H9 (cell line): Measurements from ENCODE around the gene LYSMD3. TPM values are rescaled to one million over a fixed set of nuclear protein-coding genes. Genes with fewer than 3 reads are reported as not detected.
"Not testable (repeated sequence)": the region's sequence is repeated elsewhere in the genome, so short reads cannot be mapped to it uniquely, and the experiment has no call there.

Source experiments
- DNase-seq: peaks from one replicate; pipeline ENCODE4 v3.0.0-alpha.2; 2017
- H2AFZ ChIP-seq: one replicate; pipeline ENCODE4 v1.6.1; 2013; ENCODE audit warnings: mild to moderate bottlenecking, low read length, control low read depth, moderate library complexity
- H2AK5ac ChIP-seq: 2 replicates; pipeline ENCODE4 v1.6.1; 2013; ENCODE audit warnings: low read length, control low read depth, mixed read lengths; ENCODE audit not compliant: insufficient read length
- H2BK120ac ChIP-seq: one replicate; pipeline ENCODE4 v1.6.1; 2013; ENCODE audit warnings: low read depth, mild to moderate bottlenecking, low read length, control low read depth, inconsistent platforms; ENCODE audit not compliant: poor library complexity, severe bottlenecking
- H2BK12ac ChIP-seq: 2 replicates; pipeline ENCODE4 v1.6.1; 2013; ENCODE audit warnings: low read length, control low read depth, mixed read lengths, low read depth; ENCODE audit not compliant: insufficient read length
- H2BK15ac ChIP-seq: 2 replicates; pipeline ENCODE4 v1.6.1; 2013; ENCODE audit warnings: low read depth, low read length, control low read depth
- H2BK20ac ChIP-seq: one replicate; pipeline ENCODE4 v1.6.1; 2013; ENCODE audit warnings: low read depth, mild to moderate bottlenecking, low read length, control low read depth, inconsistent platforms; ENCODE audit not compliant: poor library complexity, severe bottlenecking
- H2BK5ac ChIP-seq: 2 replicates; pipeline ENCODE4 v1.6.1; 2013; ENCODE audit warnings: low read length, control low read depth, mixed read lengths; ENCODE audit not compliant: insufficient read length
- H3K14ac ChIP-seq: 2 replicates; pipeline ENCODE4 v1.6.1; 2013; ENCODE audit warnings: low read length, control low read depth; ENCODE audit not compliant: insufficient read depth
- H3K18ac ChIP-seq: 2 replicates; pipeline ENCODE4 v1.6.1; 2013; ENCODE audit warnings: low read depth, mild to moderate bottlenecking, mixed read lengths, low read length, control low read depth; ENCODE audit not compliant: insufficient read length
- H3K23ac ChIP-seq: 2 replicates; pipeline ENCODE4 v1.6.1; 2013; ENCODE audit warnings: low read length, control low read depth, mixed read lengths, low read depth; ENCODE audit not compliant: insufficient read length
- H3K23me2 ChIP-seq: 2 replicates; pipeline ENCODE4 v1.6.1; 2013; ENCODE audit warnings: low read depth, mild to moderate bottlenecking, mixed read lengths, low read length, control low read depth; ENCODE audit not compliant: insufficient read length, poor library complexity, severe bottlenecking
- H3K27ac ChIP-seq: 2 replicates; pipeline ENCODE4 v1.5.1; 2013; ENCODE audit warnings: low read length, control low read depth, mixed read lengths, low read depth; ENCODE audit not compliant: insufficient read length
- H3K27me3 ChIP-seq: 2 replicates; pipeline ENCODE4 v1.6.1; 2013; ENCODE audit warnings: low read length, control low read depth, inconsistent platforms; ENCODE audit not compliant: insufficient read depth
- H3K4ac ChIP-seq: 2 replicates; pipeline ENCODE4 v1.6.1; 2013; ENCODE audit warnings: low read depth, mild to moderate bottlenecking, control low read depth, inconsistent platforms, low read length, moderate library complexity
- H3K4me1 ChIP-seq: 2 replicates; pipeline ENCODE4 v1.6.1; 2013; ENCODE audit warnings: low read length, control low read depth, inconsistent platforms; ENCODE audit not compliant: insufficient read depth
- H3K4me2 ChIP-seq: 2 replicates; pipeline ENCODE4 v1.6.1; 2013; ENCODE audit warnings: low read length, control low read depth, mixed read lengths; ENCODE audit not compliant: insufficient read length, insufficient read depth
- H3K56ac ChIP-seq: 2 replicates; pipeline ENCODE4 v1.6.1; 2013; ENCODE audit warnings: low read depth, mild to moderate bottlenecking, mixed read lengths, low read length, control low read depth; ENCODE audit not compliant: insufficient read length
- H3K79me1 ChIP-seq: 2 replicates; pipeline ENCODE4 v1.6.1; 2013; ENCODE audit warnings: low read depth, mild to moderate bottlenecking, moderate library complexity, low read length, control low read depth, inconsistent platforms; ENCODE audit not compliant: insufficient read depth, poor library complexity, severe bottlenecking
- H3K79me2 ChIP-seq: 2 replicates; pipeline ENCODE4 v1.6.1; 2013; ENCODE audit warnings: low read length, control low read depth, inconsistent platforms; ENCODE audit not compliant: insufficient read depth
- H3K9ac ChIP-seq: 2 replicates; pipeline ENCODE4 v1.6.1; 2013; ENCODE audit warnings: low read length, control low read depth, mixed read lengths; ENCODE audit not compliant: insufficient read length; ENCODE audit errors: extremely low read depth
- H3K9me3 ChIP-seq: one replicate; pipeline ENCODE4 v1.6.1; 2013; ENCODE audit warnings: low read depth, low read length, inconsistent platforms; ENCODE audit not compliant: control insufficient read depth
- H3T11ph ChIP-seq: one replicate; pipeline ENCODE4 v1.6.1; 2013; ENCODE audit warnings: mild to moderate bottlenecking, low read length, control low read depth, inconsistent platforms
- H4K20me1 ChIP-seq: one replicate; pipeline ENCODE4 v1.6.1; 2013; ENCODE audit not compliant: control insufficient read depth, insufficient read length, insufficient read depth
- H4K5ac ChIP-seq: 2 replicates; pipeline ENCODE4 v1.6.1; 2013; ENCODE audit warnings: low read depth, mild to moderate bottlenecking, mixed read lengths, low read length, control low read depth; ENCODE audit not compliant: insufficient read length
- H4K8ac ChIP-seq: replicated peaks from 2 replicates; pipeline ENCODE4 v1.6.1; 2013; ENCODE audit warnings: low read length, control low read depth, mixed read lengths, low read depth; ENCODE audit not compliant: insufficient read length
- H4K91ac ChIP-seq: 2 replicates; pipeline ENCODE4 v1.6.1; 2013; ENCODE audit warnings: low read depth, mild to moderate bottlenecking, moderate library complexity, mixed read lengths, low read length, control low read depth; ENCODE audit not compliant: insufficient read length
- H3K27ac Mint-ChIP-seq, 3 experiments: 2 replicates in 2 of 3; 3 replicates in 1 of 3; pipeline ENCODE4 v1.8.0; 2020 to 2021; ENCODE audit warnings: mixed read lengths in 3 of 3, mild to moderate bottlenecking in 1 of 3, moderate library complexity in 1 of 3
- H3K27me3 Mint-ChIP-seq: 2 replicates; pipeline ENCODE4 v1.8.0; 2021; ENCODE audit warnings: low read depth, mild to moderate bottlenecking, moderate library complexity, mixed read lengths
- H3K36me3 Mint-ChIP-seq, 3 experiments: 2 replicates in 2 of 3; 3 replicates in 1 of 3; pipeline ENCODE4 v1.8.0; 2020 to 2021; ENCODE audit warnings: low read depth in 3 of 3, mixed read lengths in 3 of 3; ENCODE audit not compliant: insufficient read depth in 1 of 3
- H3K4me1 Mint-ChIP-seq, 2 experiments: 2 replicates each; pipeline ENCODE4 v1.8.0; 2020; ENCODE audit warnings: mixed read lengths in 2 of 2
- H3K4me3 Mint-ChIP-seq, 2 experiments: 2 replicates in 1 of 2; 3 replicates in 1 of 2; pipeline ENCODE4 v1.8.0; 2020 to 2021; ENCODE audit warnings: mild to moderate bottlenecking in 2 of 2, mixed read lengths in 2 of 2, moderate library complexity in 1 of 2
- H3K9me3 Mint-ChIP-seq, 2 experiments: 2 replicates in 1 of 2; 3 replicates in 1 of 2; pipeline ENCODE4 v1.8.0; 2020; ENCODE audit warnings: mild to moderate bottlenecking in 2 of 2, mixed read lengths in 2 of 2, moderate library complexity in 1 of 2
- CTCF ChIP-seq: fragments of 200-600 bp; sonication (generic); conservative IDR thresholded peaks from 3 replicates; pipeline ENCODE4 v1.8.0; 2021; ENCODE audit warnings: antibody characterized with exemption, mild to moderate bottlenecking
- WGBS: extraction: QIAGEN DNeasy Blood & Tissue Kit; methylation state at CpG from one replicate; pipeline ENCODE4 v1.1.7; 2013; ENCODE audit warnings: missing lambda C conversion rate, low lambda C conversion rate, mixed read lengths; ENCODE audit not compliant: insufficient read length; ENCODE audit errors: extremely low coverage; 5-methylcytosine and 5-hydroxymethylcytosine counted together
- long read RNA-seq: library from polyadenylated mRNA; unstranded; transcript quantifications from one replicate; pipeline ENCODE4 v2.0.0, GENCODE V29; 2020
- total RNA-seq: library from RNA; stranded (reverse); gene quantifications from 2 replicates; pipeline ENCODE4 v1.2.1, GENCODE V29; 2021

The LYSMD3 gene
- total RNA-seq: 14.0 and 16.5 TPM in 2 replicates
- long read RNA-seq, full-length matches to known transcripts: 36 of 58 reads
- long read RNA-seq, partial matches to known transcripts: 2 of 58 reads
- long read RNA-seq, other reads (novel, unspliced or antisense): 20 of 58 reads

GRCh38 chr5:90529194-90529938, at the start of gene LYSMD3:
LYSMD3 (minus strand) TSS chr5:90529584; CDS start chr5:90525289, 4,295 bp downstream.
- Mint-ChIP-seq H3K36me3 (peaks cover 5 to 18% (median 5%) of the 10 kb centered on the region in 3 experiments; a peak in 6 of 7 replicates), H3K4me1 (peaks cover 22 to 31% of the 10 kb centered on the region in 2 experiments), H3K27me3 (no peaks in the 10 kb centered on the region), H3K9me3 (no peaks in the 10 kb centered on the region), H3K4me3 (peak within 1 kb of the TSS; percentile 93 to 96), H3K27ac (peak within 1 kb of the TSS; percentile 94 to 98 (median 96))
- Histone ChIP-seq H2BK5ac (no peak within 1 kb of the TSS), H3K9me3 (no peaks in the 10 kb centered on the region), H2AK5ac (no peak within 1 kb of the TSS), H3K9ac (peak within 1 kb of the TSS; percentile 86), H3K14ac (peak within 1 kb of the TSS; percentile 85), H3K27me3 (no peaks in the 10 kb centered on the region), H4K5ac (no peak within 1 kb of the TSS), H2BK20ac (no peak within 1 kb of the TSS), H4K91ac (no peak within 1 kb of the TSS), H3K4ac (no peak within 1 kb of the TSS), H3K79me1 (no peaks in the 10 kb centered on the region), H2BK120ac (no peak within 1 kb of the TSS), H3K79me2 (no peaks in the 10 kb centered on the region; the same call in 1 of the 2 replicates), H3K23ac (no peak within 1 kb of the TSS), H2AFZ (peak within 1 kb of the TSS; percentile 99), H2BK15ac (no peak within 1 kb of the TSS), H3T11ph (no peak within 1 kb of the TSS), H4K8ac (no peak within 1 kb of the TSS), H3K56ac (no peak within 1 kb of the TSS), H4K20me1 (no peaks in the 10 kb centered on the region), H3K27ac (peak within 1 kb of the TSS; percentile 71), H3K18ac (peak within 1 kb of the TSS; percentile 82), H2BK12ac (no peak within 1 kb of the TSS), H3K23me2 (peaks cover 10% of the 10 kb centered on the region), H3K4me1 (0 out of 2 replicates have a peak, but pooled peaks cover 2% of the 10 kb centered on the region), H3K4me2 (peak within 1 kb of the TSS; percentile 98)
- DNase-seq: peak; percentile 98
- no CpG with 5 or more reads among the region's 64 CpGs for WGBS
- TF ChIP-seq CTCF: no peak

GRCh38 chr5:90576566-90576965, 47.2 kb upstream of the LYSMD3 start:
- H3K14ac ChIP-seq, H2BK12ac ChIP-seq, H3K27ac Mint-ChIP-seq, H3K4me2 ChIP-seq, DNase-seq, H3K27me3 ChIP-seq, H3K4me1 ChIP-seq, H3K4ac ChIP-seq, H3K23me2 ChIP-seq, H3K27me3 Mint-ChIP-seq, H2BK20ac ChIP-seq, H2BK15ac ChIP-seq, H2AK5ac ChIP-seq, H2AFZ ChIP-seq, H3K9me3 ChIP-seq, H3K56ac ChIP-seq, H4K8ac ChIP-seq, H3T11ph ChIP-seq, H2BK5ac ChIP-seq, H3K4me3 Mint-ChIP-seq, H3K79me1 ChIP-seq, H4K91ac ChIP-seq, H4K20me1 ChIP-seq, H3K27ac ChIP-seq, H3K9ac ChIP-seq, H4K5ac ChIP-seq, H3K18ac ChIP-seq, H3K23ac ChIP-seq, H2BK120ac ChIP-seq: not testable (repeated sequence)
- peaks cover 26% of the 10 kb centered on the region; the same call in 1 of the 2 replicates for H3K79me2 ChIP-seq
- no CpG with 5 or more reads among the region's 3 CpGs for WGBS
- Mint-ChIP-seq H3K36me3 (peaks cover 22 to 45% (median 42%) of the 10 kb centered on the region in 3 experiments), H3K4me1 (peaks cover 42 to 51% of the 10 kb centered on the region in 2 experiments), H3K9me3 (peaks cover 21 to 46% of the 10 kb centered on the region in 2 experiments)
